GM19035 (cell line): ENCODE data around the gene ABCC3.
"Not testable (repeated sequence)": the region's sequence is repeated elsewhere in the genome, so short reads cannot be mapped to it uniquely, and the experiment has no call there.

Experiments used
- ATAC-seq: cut with Tn5 transposase; IDR thresholded peaks from one replicate; pipeline ENCODE4 v1.9.1; 2021; ENCODE audit not compliant: unreplicated experiment

ABCC3 gene

GRCh38 chr17:50663812-50664374, 29.2 kb downstream of the ABCC3 start:
- no peak for ATAC-seq

GRCh38 chr17:50664788-50665458, 30.2 kb downstream of the ABCC3 start:
- ATAC-seq, result no peak

- no peak for ATAC-seq
Observed at GRCh38 chr17:50665838-50666237, 31.2 kb downstream of the ABCC3 start.

- no peak for ATAC-seq
Observed at GRCh38 chr17:50666316-50666715, 31.6 kb downstream of the ABCC3 start.

- no peak for ATAC-seq
Observed at GRCh38 chr17:50667259-50668024, 32.8 kb downstream of the ABCC3 start.

GRCh38 chr17:50668025-50668837, 33.5 kb downstream of the ABCC3 start:
- no peak for ATAC-seq

GRCh38 chr17:50668838-50669581, 34.3 kb downstream of the ABCC3 start:
- ATAC-seq, result no peak

GRCh38 chr17:50672071-50672470, 37.4 kb downstream of the ABCC3 start:
- ATAC-seq, result no peak

GRCh38 chr17:50672831-50673551, 38.3 kb downstream of the ABCC3 start:
- ATAC-seq, result no peak

GRCh38 chr17:50675190-50675589, 40.5 kb downstream of the ABCC3 start:
- no peak for ATAC-seq

GRCh38 chr17:50675627-50676026, 40.9 kb downstream of the ABCC3 start:
- no peak for ATAC-seq

- ATAC-seq, result no peak
Observed at GRCh38 chr17:50676065-50676975, 41.6 kb downstream of the ABCC3 start.

- ATAC-seq, result no peak
Observed at GRCh38 chr17:50677851-50678375, 43.2 kb downstream of the ABCC3 start.

- no peak for ATAC-seq
Observed at GRCh38 chr17:50679008-50679544, 44.4 kb downstream of the ABCC3 start.

- no peak for ATAC-seq
Observed at GRCh38 chr17:50680126-50680525, 45.4 kb downstream of the ABCC3 start.

GRCh38 chr17:50680543-50681262, 46.0 kb downstream of the ABCC3 start:
- ATAC-seq, result not testable (repeated sequence)

- no peak for ATAC-seq
Observed at GRCh38 chr17:50681263-50682200, 46.9 kb downstream of the ABCC3 start.
